ACHN (cell line): ENCODE results near the gene XPO1.
"Not testable (repeated sequence)": the region's sequence is repeated elsewhere in the genome, so short reads cannot be mapped to it uniquely, and the experiment has no call there.

Experiments used
- DNase-seq: peaks from one replicate; pipeline ENCODE4 v3.0.0-alpha.2; 2015
- in situ Hi-C: cut with HindIII; loops from 2 replicates; pipeline ENCODE4 v1.10.0; 2017; ENCODE audit warnings: low sequenced_read_pairs, low pct_ligation_motif_present, low pct_unique_long_range_greater_than_20kb

The XPO1 gene

GRCh38 chr2:61448229-61448628 lies 89.9 kb downstream of the XPO1 start:
- in situ Hi-C loops = no loop called here
- DNase-seq = no peak

- in situ Hi-C loops = not testable (repeated sequence)
Observed at GRCh38 chr2:61446971-61447370, 91.2 kb downstream of the XPO1 start.

GRCh38 chr2:61443342-61444041 lies 94.7 kb downstream of the XPO1 start:
- DNase-seq = peak; percentile 13

More at GRCh38 chr2:61446971-61447370, 91.2 kb downstream of the XPO1 start:
- not testable (repeated sequence) for DNase-seq

GRCh38 chr2:61439241-61440002 lies 98.7 kb downstream of the XPO1 start:
- DNase-seq = no peak
- in situ Hi-C loops = no loop called here

More at GRCh38 chr2:61443342-61444041, 94.7 kb downstream of the XPO1 start:
- in situ Hi-C loops = no loop called here

GRCh38 chr2:61438670-61439069 lies 99.5 kb downstream of the XPO1 start:
- in situ Hi-C loops = no loop called here

GRCh38 chr2:61437170-61437569 lies 101.0 kb downstream of the XPO1 start:
- in situ Hi-C loops = no loop called here
- no peak for DNase-seq

More at GRCh38 chr2:61438670-61439069, 99.5 kb downstream of the XPO1 start:
- DNase-seq = no peak

GRCh38 chr2:61436092-61436491 lies 102.1 kb downstream of the XPO1 start:
- in situ Hi-C loops = no loop called here
- DNase-seq = no peak

- in situ Hi-C loops = no loop called here
- no peak for DNase-seq
Observed at GRCh38 chr2:61435291-61435690, 102.9 kb downstream of the XPO1 start.

- DNase-seq = no peak
Observed at GRCh38 chr2:61434314-61434713, 103.8 kb downstream of the XPO1 start.

GRCh38 chr2:61433606-61434005 lies 104.5 kb downstream of the XPO1 start:
- in situ Hi-C loops = no loop called here
- DNase-seq = no peak

More at GRCh38 chr2:61434314-61434713, 103.8 kb downstream of the XPO1 start:
- in situ Hi-C loops = no loop called here

GRCh38 chr2:61432990-61433389 lies 105.2 kb downstream of the XPO1 start:
- no peak for DNase-seq
- in situ Hi-C loops = no loop called here

- DNase-seq = no peak
- in situ Hi-C loops = no loop called here
Observed at GRCh38 chr2:61431345-61431744, 106.8 kb downstream of the XPO1 start.
